IMR-90 (cell line): Measurements from ENCODE around the gene C2. TPM values are rescaled to one million over a fixed set of nuclear protein-coding genes. Genes with fewer than 3 reads are reported as not detected.
A peak's percentile ranks its signal among the peaks of the same experiment; 100 is the strongest.

Experiments
- ATAC-seq: fragments of 200-7000 bp; cut with Tn5 transposase; 2 replicates; pipeline ENCODE4 v1.9.1; 2020; ENCODE audit warnings: low read depth, mild to moderate bottlenecking, moderate library complexity
- BruUV-seq: library from RNA; stranded (reverse); fragments of 400-500 nt; replicated peaks from 2 replicates; lab custom pipeline; 2021; lab: Mats Ljungman, UMichigan
- CTCF ChIA-PET: fragments of 300-600 bp; formaldehyde crosslinking; extraction: SDS; loops from one replicate; lab custom pipeline; 2021; ENCODE audit warnings: antibody characterized with exemption; lab: Yijun Ruan, JAX
- POLR2A ChIA-PET: fragments of 300-600 bp; sonication (Branson Sonifier 250); formaldehyde crosslinking; loops from one replicate; lab custom pipeline; 2022; ENCODE audit warnings: antibody characterized with exemption; ENCODE audit not compliant: unreplicated experiment; lab: Charles Lee
- DNase-seq: peaks from one replicate; pipeline ENCODE4 v3.0.0; 2013
- H2AFZ ChIP-seq: replicated peaks from 2 replicates; pipeline ENCODE3; 2013; ENCODE audit warnings: low read length, mild to moderate bottlenecking; ENCODE audit not compliant: poor library complexity
- H2AK5ac ChIP-seq: 2 replicates; pipeline ENCODE4 v1.6.1; 2013; ENCODE audit warnings: low read depth, low read length, inconsistent platforms
- H2AK9ac ChIP-seq: replicated peaks from 2 replicates; pipeline ENCODE3; 2013; ENCODE audit warnings: mild to moderate bottlenecking, low read depth, low read length, moderate library complexity; ENCODE audit not compliant: poor library complexity
- H2BK120ac ChIP-seq: 2 replicates; pipeline ENCODE4 v1.6.1; 2013; ENCODE audit warnings: low read depth, low read length, inconsistent platforms
- H2BK15ac ChIP-seq: 3 replicates; pipeline ENCODE4 v1.6.1; 2013; ENCODE audit warnings: low read depth, low read length, inconsistent platforms
- H2BK20ac ChIP-seq: 2 replicates; pipeline ENCODE4 v1.6.1; 2013; ENCODE audit warnings: low read depth, mild to moderate bottlenecking, inconsistent platforms, low read length, moderate library complexity
- H2BK5ac ChIP-seq: 2 replicates; pipeline ENCODE4 v1.6.1; 2013; ENCODE audit warnings: mild to moderate bottlenecking, low read depth, low read length, inconsistent platforms; ENCODE audit not compliant: poor library complexity, severe bottlenecking
- H3K14ac ChIP-seq: replicated peaks from 2 replicates; pipeline ENCODE4 v1.6.1; 2013; ENCODE audit warnings: low read depth, low read length, inconsistent platforms
- H3K18ac ChIP-seq: 2 replicates; pipeline ENCODE4 v1.6.1; 2013; ENCODE audit warnings: low read depth, low read length, control low read depth
- H3K23ac ChIP-seq: 2 replicates; pipeline ENCODE4 v1.6.1; 2013; ENCODE audit warnings: low read depth, low read length, inconsistent platforms
- H3K27ac ChIP-seq: 2 replicates; pipeline ENCODE4 v1.5.1; 2013; ENCODE audit warnings: mild to moderate bottlenecking, control low read depth, low read length; ENCODE audit not compliant: insufficient read depth
- H3K27me3 ChIP-seq: 2 replicates; pipeline ENCODE4 v1.6.1; 2013; ENCODE audit warnings: low read length; ENCODE audit not compliant: control insufficient read depth, insufficient read depth
- H3K36me3 ChIP-seq: 2 replicates; pipeline ENCODE4 v1.6.1; 2013; ENCODE audit warnings: low read length, mixed read lengths; ENCODE audit not compliant: control insufficient read depth, insufficient read depth
- H3K4ac ChIP-seq: 2 replicates; pipeline ENCODE4 v1.6.1; 2013; ENCODE audit warnings: low read depth, low read length, inconsistent platforms
- H3K4me1 ChIP-seq: 2 replicates; pipeline ENCODE4 v1.6.1; 2013; ENCODE audit warnings: low read length, mixed read lengths; ENCODE audit not compliant: control insufficient read depth, insufficient read depth
- H3K4me2 ChIP-seq: 2 replicates; pipeline ENCODE4 v1.6.1; 2013; ENCODE audit warnings: low read depth, mild to moderate bottlenecking, control low read depth, low read length, moderate library complexity
- H3K4me3 ChIP-seq: 2 replicates; pipeline ENCODE4 v1.5.1; 2013; ENCODE audit warnings: low read depth, mild to moderate bottlenecking, control low read depth, low read length, moderate library complexity; ENCODE audit not compliant: insufficient read depth
- H3K56ac ChIP-seq: 2 replicates; pipeline ENCODE4 v1.6.1; 2013; ENCODE audit warnings: low read length, inconsistent platforms; ENCODE audit not compliant: insufficient read depth; ENCODE audit errors: extremely low read depth
- H3K79me1 ChIP-seq, 2 experiments: 2 replicates each; pipeline ENCODE4 v1.6.1; 2013; ENCODE audit warnings: low read length in 2 of 2, inconsistent platforms in 1 of 2, low read depth in 1 of 2
- H3K9ac ChIP-seq: 2 replicates; pipeline ENCODE4 v1.6.1; 2013; ENCODE audit warnings: low read depth, low read length, control low read depth
- H3K9me1 ChIP-seq: 2 replicates; pipeline ENCODE4 v1.6.1; 2013; ENCODE audit warnings: low read length, inconsistent platforms; ENCODE audit not compliant: insufficient read depth
- H3K9me3 ChIP-seq: 2 replicates; pipeline ENCODE4 v1.6.1; 2013; ENCODE audit warnings: low read length; ENCODE audit not compliant: control insufficient read depth, insufficient read depth
- H4K20me1 ChIP-seq: 2 replicates; pipeline ENCODE4 v1.6.1; 2013; ENCODE audit warnings: low read length, inconsistent platforms; ENCODE audit not compliant: insufficient read depth
- H4K5ac ChIP-seq: 2 replicates; pipeline ENCODE4 v1.6.1; 2013; ENCODE audit warnings: mild to moderate bottlenecking, low read depth, low read length, control low read depth
- H4K8ac ChIP-seq, 2 experiments: 2 replicates each; pipeline ENCODE4 v1.6.1; 2013; ENCODE audit warnings: low read depth in 2 of 2, low read length in 2 of 2, control low read depth in 1 of 2, inconsistent platforms in 1 of 2
- H4K91ac ChIP-seq: 2 replicates; pipeline ENCODE4 v1.6.1; 2013; ENCODE audit warnings: low read depth, low read length, inconsistent platforms; ENCODE audit not compliant: insufficient read depth
- BHLHE40 ChIP-seq: fragments of 150-350 bp; IDR thresholded peaks from 2 replicates; pipeline ENCODE4 v1.6.1; 2016; ENCODE audit warnings: mild to moderate bottlenecking, low read depth, low read length
- CEBPB ChIP-seq: IDR thresholded peaks from 2 replicates; pipeline ENCODE4 v1.6.1; 2012; ENCODE audit warnings: low read depth, low read length, improper control_type of control experiment
- FOS ChIP-seq: fragments of 150-350 bp; IDR thresholded peaks from 2 replicates; pipeline ENCODE4 v1.6.1; 2016; ENCODE audit warnings: low read depth, low read length
- MXI1 ChIP-seq: IDR thresholded peaks from 2 replicates; pipeline ENCODE4 v1.6.1; 2012; ENCODE audit warnings: low read depth, mild to moderate bottlenecking, low read length, moderate library complexity, borderline replicate concordance
- NFE2L2 ChIP-seq: fragments of 150-350 bp; IDR thresholded peaks from 2 replicates; pipeline ENCODE4 v1.6.1; 2016; ENCODE audit warnings: low read depth, mild to moderate bottlenecking, low read length
- RCOR1 ChIP-seq: IDR thresholded peaks from 2 replicates; pipeline ENCODE4 v1.6.1; 2012; ENCODE audit warnings: mild to moderate bottlenecking, low read length, improper control_type of control experiment; ENCODE audit not compliant: insufficient replicate concordance
- SMC3 ChIP-seq: fragments of 150-350 bp; IDR thresholded peaks from 2 replicates; pipeline ENCODE4 v1.6.1; 2016; ENCODE audit warnings: low read depth, mild to moderate bottlenecking, antibody characterized with exemption, low read length, moderate library complexity
- WGBS, 2 experiments: methylation state at CpG; one replicate each; pipeline versions ENCODE4 v1.1.5 to v1.1.7; 2013; ENCODE audit warnings: missing lambda C conversion rate in 2 of 2; ENCODE audit not compliant: insufficient read length in 1 of 2; ENCODE audit errors: extremely low coverage in 2 of 2; 5-methylcytosine and 5-hydroxymethylcytosine counted together
- dilution Hi-C: fragments of 300-500 bp; cut with HindIII; formaldehyde crosslinking; loops from one replicate; pipeline ENCODE4 v1.14.3; 2018; ENCODE audit warnings: low sequenced_read_pairs; ENCODE audit not compliant: unreplicated experiment
- in situ Hi-C: fragments of 300-500 bp; cut with MboI; formaldehyde crosslinking; loops from 3 replicates; pipeline ENCODE4 v1.14.3; 2019; ENCODE audit warnings: low sequenced_read_pairs, inconsistent platforms, mixed read lengths
- intact Hi-C: fragments of 100-400 bp; cut with micrococcal nuclease; formaldehyde crosslinking; loops from 2 replicates; pipeline ENCODE4 v1.10.0; 2022
- polyA plus RNA-seq, 3 experiments: library from polyadenylated mRNA; depleted of rRNA; stranded (reverse); fragments of >200 nt; gene quantifications; 2 replicates each; pipeline ENCODE4 v1.2.3, GENCODE V29; 2012; ENCODE audit warnings: low replicate concordance in 1 of 3
- total RNA-seq: library from RNA; depleted of rRNA; stranded (reverse); fragments of >200 nt; gene quantifications from 2 replicates; pipeline ENCODE4 v1.2.3, GENCODE V29; 2012
- TF ChIP-seq, protein P1 (sequence below): fragments of 150-350 bp; IDR thresholded peaks from 2 replicates; pipeline ENCODE4 v1.6.1; 2017; ENCODE audit warnings: mild to moderate bottlenecking, antibody characterized with exemption, low read length, low read depth

The C2 gene
- total and polyA plus RNA-seq, 2 of the 4 experiments (the other 2 are of a cell fraction) = 0.18 to 0.19 TPM

GRCh38 chr6:31898383-31899011, 29.0 kb upstream of the C2 start:
- Histone ChIP-seq H2BK20ac (no peak overlapping the region), H4K5ac (no peak overlapping the region), H4K91ac (no peak overlapping the region), H3K27ac (no peak overlapping the region), H4K8ac (peak overlapping the region; percentile 65 to 80; a peak in 3 of 4 replicates), H2BK120ac (no peak overlapping the region), H3K4ac (peak overlapping the region; percentile 80), H3K4me1 (peaks cover 12% of the 10 kb centered on the region), H2AK9ac (peak overlapping the region; percentile 93), H3K9me3 (no peaks in the 10 kb centered on the region), H2BK5ac (peak overlapping the region; percentile 44), H3K18ac (no peak overlapping the region), H3K4me2 (peak overlapping the region; percentile 94), H3K79me1 (peaks cover 22 to 54% of the 10 kb centered on the region in 2 experiments), H3K23ac (peak overlapping the region; percentile 81; the same call in 1 of the 2 replicates), H3K9me1 (peaks cover 5% of the 10 kb centered on the region; the same call in 1 of the 2 replicates), H3K9ac (peak overlapping the region; percentile 91; the same call in 1 of the 2 replicates), H2BK15ac (no peak overlapping the region), H3K4me3 (peak overlapping the region; percentile 92), H3K14ac (no peak overlapping the region), H2AFZ (peak overlapping the region; percentile 92), H3K56ac (peak overlapping the region; percentile 80; the same call in 1 of the 2 replicates), H3K36me3 (peaks cover 12% of the 10 kb centered on the region; the same call in 1 of the 2 replicates), H4K20me1 (peaks cover 7% of the 10 kb centered on the region), H3K27me3 (no peaks in the 10 kb centered on the region), H2AK5ac (peak overlapping the region; percentile 80)
- dilution Hi-C loops (no loop called here), in situ Hi-C loops (no loop called here), intact Hi-C loops (no loop called here)
- DNase-seq = peak; percentile 35
- 0% methylated on average over 2 of the region's 8 CpGs; no CpG with 5 or more reads in 1 of the 2 experiments for WGBS, 2 experiments
- CTCF ChIA-PET = no interaction called here
- BruUV-seq = no TSS peak
- ATAC-seq = no peak
- POLR2A ChIA-PET = interaction anchor here (0.6 to 1.0 kb wide), 3 partner anchors 22 to 274 kb away, joined by 3 to 4 read pairs (median 3); partner anchors contain the start of gene CFB
- TF ChIP-seq, protein P1, sequence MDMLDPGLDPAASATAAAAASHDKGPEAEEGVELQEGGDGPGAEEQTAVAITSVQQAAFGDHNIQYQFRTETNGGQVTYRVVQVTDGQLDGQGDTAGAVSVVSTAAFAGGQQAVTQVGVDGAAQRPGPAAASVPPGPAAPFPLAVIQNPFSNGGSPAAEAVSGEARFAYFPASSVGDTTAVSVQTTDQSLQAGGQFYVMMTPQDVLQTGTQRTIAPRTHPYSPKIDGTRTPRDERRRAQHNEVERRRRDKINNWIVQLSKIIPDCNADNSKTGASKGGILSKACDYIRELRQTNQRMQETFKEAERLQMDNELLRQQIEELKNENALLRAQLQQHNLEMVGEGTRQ = no peak
- no peak for TF ChIP-seq MXI1
- TF ChIP-seq BHLHE40 = no peak
- TF ChIP-seq SMC3 = no peak
- TF ChIP-seq CEBPB = no peak
- no peak for TF ChIP-seq FOS
- no peak for TF ChIP-seq RCOR1
- no peak for TF ChIP-seq NFE2L2
